GM13977 (cell line): Measurements from ENCODE around the gene DOK5.

Experiments
- DNase-seq: peaks from one replicate; pipeline ENCODE4 v3.0.0; 2012; ENCODE audit warnings: low spot score
- in situ Hi-C: fragments of 300-500 bp; cut with MboI; formaldehyde crosslinking; loops from one replicate; pipeline ENCODE4 v1.12.0; 2022; ENCODE audit warnings: low sequenced_read_pairs, low pct_unique_long_range_greater_than_20kb, mixed read lengths, inconsistent platforms; ENCODE audit not compliant: unreplicated experiment
- TF ChIP-seq, protein P1 (sequence below): IDR thresholded peaks from 2 replicates; pipeline ENCODE4 v1.5.1; 2012; ENCODE audit warnings: mild to moderate bottlenecking, control low read depth; ENCODE audit not compliant: insufficient read depth; ENCODE audit errors: extremely low read depth, missing control alignments

Gene DOK5

DNA sequence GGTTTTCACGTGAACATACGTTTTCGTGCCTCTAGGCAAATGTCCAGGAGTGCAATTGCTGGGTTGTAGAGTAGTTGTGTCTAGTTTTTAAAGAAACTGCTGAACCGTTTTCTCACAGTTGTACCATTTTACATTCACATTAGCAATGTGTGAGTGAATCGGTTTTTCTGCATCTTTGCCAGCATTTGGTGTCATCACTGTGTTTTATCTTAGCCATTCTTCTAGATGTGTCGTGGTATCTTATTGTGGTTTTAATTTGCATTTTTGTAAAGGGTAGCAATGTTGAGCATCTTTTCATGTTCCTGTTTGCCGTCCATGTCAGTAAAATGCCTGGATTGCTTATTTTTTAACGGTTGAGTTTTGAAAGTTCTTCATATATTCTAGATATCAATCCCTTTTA is 10.2 kb downstream of the DOK5 start:
- in situ Hi-C loops: no loop called here
- no peak for DNase-seq
- TF ChIP-seq, protein P1, sequence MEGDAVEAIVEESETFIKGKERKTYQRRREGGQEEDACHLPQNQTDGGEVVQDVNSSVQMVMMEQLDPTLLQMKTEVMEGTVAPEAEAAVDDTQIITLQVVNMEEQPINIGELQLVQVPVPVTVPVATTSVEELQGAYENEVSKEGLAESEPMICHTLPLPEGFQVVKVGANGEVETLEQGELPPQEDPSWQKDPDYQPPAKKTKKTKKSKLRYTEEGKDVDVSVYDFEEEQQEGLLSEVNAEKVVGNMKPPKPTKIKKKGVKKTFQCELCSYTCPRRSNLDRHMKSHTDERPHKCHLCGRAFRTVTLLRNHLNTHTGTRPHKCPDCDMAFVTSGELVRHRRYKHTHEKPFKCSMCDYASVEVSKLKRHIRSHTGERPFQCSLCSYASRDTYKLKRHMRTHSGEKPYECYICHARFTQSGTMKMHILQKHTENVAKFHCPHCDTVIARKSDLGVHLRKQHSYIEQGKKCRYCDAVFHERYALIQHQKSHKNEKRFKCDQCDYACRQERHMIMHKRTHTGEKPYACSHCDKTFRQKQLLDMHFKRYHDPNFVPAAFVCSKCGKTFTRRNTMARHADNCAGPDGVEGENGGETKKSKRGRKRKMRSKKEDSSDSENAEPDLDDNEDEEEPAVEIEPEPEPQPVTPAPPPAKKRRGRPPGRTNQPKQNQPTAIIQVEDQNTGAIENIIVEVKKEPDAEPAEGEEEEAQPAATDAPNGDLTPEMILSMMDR: no peak

GRCh38 chr20:54486585-54486984 is 11.2 kb downstream of the DOK5 start:
- TF ChIP-seq, protein P1: no peak
- DNase-seq: no peak
- in situ Hi-C loops: no loop called here

DNA sequence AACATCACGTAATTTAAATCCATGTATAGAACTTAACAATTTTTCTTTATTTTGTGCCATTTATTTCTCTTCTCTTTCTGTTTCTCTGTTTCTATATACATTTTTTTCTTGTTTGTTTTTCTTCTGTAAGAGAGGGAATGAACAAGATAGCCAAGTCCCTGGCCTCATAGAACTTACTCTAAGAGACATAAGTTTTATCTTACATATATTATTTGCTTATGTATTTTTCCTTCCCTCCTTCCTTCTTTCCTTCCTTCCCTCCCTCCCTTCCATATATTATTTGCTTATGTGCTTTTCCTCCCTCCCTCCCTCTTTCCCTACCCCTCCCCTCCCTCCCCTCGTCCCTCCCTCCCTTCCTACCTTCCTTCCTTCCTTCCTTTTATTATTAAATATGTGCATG is 13.0 kb downstream of the DOK5 start:
- in situ Hi-C loops: no loop called here
- TF ChIP-seq, protein P1: no peak
- DNase-seq: no peak

GRCh38 chr20:54491506-54491905 is 16.1 kb downstream of the DOK5 start:
- DNase-seq: no peak
- in situ Hi-C loops: no loop called here
- TF ChIP-seq, protein P1: no peak

DNA sequence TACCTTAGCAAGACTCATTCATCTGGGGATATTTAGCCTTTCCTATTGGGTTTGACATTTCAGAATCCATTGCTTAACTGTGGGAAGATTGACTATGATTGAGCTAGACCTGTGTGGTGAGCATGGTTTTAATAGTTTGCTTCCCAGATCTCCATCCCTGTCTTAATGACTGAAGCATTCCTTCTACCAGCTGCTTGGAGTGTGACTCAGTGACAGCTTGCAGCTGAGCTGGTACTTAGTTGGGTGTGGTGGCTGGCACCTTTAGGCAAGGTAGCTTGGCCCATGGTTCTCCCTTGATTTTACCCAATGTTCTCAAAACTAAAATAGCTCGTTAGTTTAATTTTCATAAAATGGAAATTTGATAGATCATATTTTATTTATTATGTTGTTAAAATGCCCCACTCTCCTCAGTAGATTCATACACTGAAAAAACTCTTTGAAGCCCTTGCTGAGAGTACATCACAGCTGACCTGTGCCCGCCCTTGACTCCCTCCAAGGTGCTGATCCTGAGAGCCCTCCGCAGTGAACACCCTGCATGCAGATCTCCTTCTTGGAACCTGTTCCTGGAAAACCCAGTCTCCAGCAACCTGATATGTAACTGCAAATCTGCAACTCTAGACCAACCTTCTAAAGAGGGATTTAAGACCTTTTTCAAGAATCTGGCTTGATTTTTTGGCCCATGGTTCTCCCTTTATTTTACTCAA is 19.1 kb downstream of the DOK5 start:
- TF ChIP-seq, protein P1: no peak
- DNase-seq: no peak
- in situ Hi-C loops: no loop called here

- TF ChIP-seq, protein P1: no peak
- in situ Hi-C loops: no loop called here
- no peak for DNase-seq
These were observed 22.7 kb downstream of the DOK5 start for GRCh38 chr20:54497931-54498718.
